A549 (cell line): ENCODE measurements around the gene UFSP2. TPM values are rescaled to one million over a fixed set of nuclear protein-coding genes. Genes with fewer than 3 reads are reported as not detected.
A peak's percentile ranks its signal among the peaks of the same experiment; 100 is the strongest.

Experiments
- ATAC-seq, 2 experiments: fragments of 200-7000 bp in 1 of 2; fragments of >200 bp in 1 of 2; cut with Nextera tagmentation in 1 of 2; cut with Tn5 transposase in 1 of 2; 3 replicates each; pipeline versions ENCODE4 v1.8.0 to v1.9.1; 2018 to 2020; ENCODE audit warnings: mild to moderate bottlenecking in 1 of 2, moderate library complexity in 1 of 2
- CTCF ChIA-PET: fragments of 300-600 bp; sonication (Branson Sonifier 250); formaldehyde crosslinking; extraction: SDS; loops from one replicate; lab custom pipeline; 2021; ENCODE audit warnings: antibody characterized with exemption, inconsistent platforms; lab: Yijun Ruan, JAX
- POLR2A ChIA-PET: fragments of 350-600 bp; formaldehyde crosslinking; extraction: SDS; loops from one replicate; lab custom pipeline; 2021; ENCODE audit warnings: antibody characterized with exemption, inconsistent platforms; lab: Yijun Ruan, JAX
- DNase-seq, 2 experiments: peaks; one replicate each; pipeline versions ENCODE4 v3.0.0 to v3.0.0-alpha.2; 2011 to 2016; ENCODE audit warnings: low read depth in 1 of 2, low spot score in 1 of 2
- FAIRE-seq: peaks from 2 replicates; lab custom pipeline; 2011; peaks lifted over from hg19 to GRCh38; lab: Jason Lieb, UNC
- H3K27ac ChIP-seq, 2 experiments: fragments of >200 bp; sonication (Bioruptor Twin); formaldehyde crosslinking; 3 replicates each; pipeline ENCODE4 v1.5.1; 2016 to 2017
- H3K4me1 ChIP-seq: fragments of >200 bp; sonication (Bioruptor Twin); formaldehyde crosslinking; 3 replicates; pipeline ENCODE4 v1.6.1; 2016
- H3K4me2 ChIP-seq: fragments of >200 bp; sonication (Bioruptor Twin); formaldehyde crosslinking; 3 replicates; pipeline ENCODE4 v1.6.1; 2016
- H3K4me3 ChIP-seq: fragments of >200 bp; sonication (Bioruptor Twin); formaldehyde crosslinking; 3 replicates; pipeline ENCODE4 v1.5.1; 2016
- H3K9me3 ChIP-seq: fragments of >200 bp; sonication (Bioruptor Twin); formaldehyde crosslinking; 3 replicates; pipeline ENCODE4 v1.6.1; 2016
- BCL3 ChIP-seq: fragments of >200 bp; sonication (Bioruptor Twin); formaldehyde crosslinking; IDR thresholded peaks from 3 replicates; pipeline ENCODE4 v1.6.1; 2016
- CEBPB ChIP-seq, 2 experiments: fragments of >200 bp in 1 of 2; sonication (Bioruptor Twin) in 1 of 2; formaldehyde crosslinking in 1 of 2; IDR thresholded peaks; 2 replicates each; pipeline ENCODE4 v1.6.1; 2012 to 2016
- CHD2 ChIP-seq: fragments of 150-350 bp; IDR thresholded peaks from 2 replicates; pipeline ENCODE4 v1.6.1; 2014; ENCODE audit warnings: low read length; ENCODE audit not compliant: partially characterized antibody
- CTCF ChIP-seq: fragments of >200 bp; sonication (Bioruptor Twin); formaldehyde crosslinking; IDR thresholded peaks from 3 replicates; pipeline ENCODE4 v1.5.1; 2016
- ELK1 ChIP-seq: fragments of 150-350 bp; IDR thresholded peaks from 2 replicates; pipeline ENCODE4 v1.6.1; 2014; ENCODE audit warnings: low read depth, mild to moderate bottlenecking, low read length
- ESRRA ChIP-seq: fragments of 150-350 bp; IDR thresholded peaks from 2 replicates; pipeline ENCODE4 v1.6.1; 2014; ENCODE audit warnings: mild to moderate bottlenecking, low read length, borderline replicate concordance
- FOSL2 ChIP-seq, 2 experiments: fragments of 450-650 bp in 1 of 2; fragments of >200 bp in 1 of 2; sonication (Bioruptor Twin) in 1 of 2; formaldehyde crosslinking; IDR thresholded peaks; 2 replicates each; pipeline versions ENCODE4 v1.5.0 to v1.6.1; 2016 to 2020; ENCODE audit warnings: mild to moderate bottlenecking in 1 of 2, moderate library complexity in 1 of 2
- HES2 ChIP-seq: fragments of >200 bp; sonication (Bioruptor Twin); formaldehyde crosslinking; IDR thresholded peaks from 2 replicates; pipeline ENCODE4 v1.6.1; 2016
- HOXA7 ChIP-seq: fragments of 250-450 bp; sonication (Bioruptor Pico); IDR thresholded peaks from 2 replicates; pipeline ENCODE4 v1.5.0; 2020; ENCODE audit warnings: mild to moderate bottlenecking, moderate library complexity
- HOXB5 ChIP-seq: fragments of 250-450 bp; sonication (Bioruptor Pico); IDR thresholded peaks from 2 replicates; pipeline ENCODE4 v1.5.0; 2020; ENCODE audit warnings: mild to moderate bottlenecking, moderate library complexity
- JUN ChIP-seq, 2 experiments: fragments of >200 bp; sonication (Bioruptor Twin); formaldehyde crosslinking; IDR thresholded peaks; 2 replicates in 1 of 2; 3 replicates in 1 of 2; pipeline ENCODE4 v1.6.1; 2016 to 2017
- MAFK ChIP-seq: fragments of 450-650 bp; IDR thresholded peaks from 2 replicates; pipeline ENCODE4 v1.6.1; 2014; ENCODE audit not compliant: partially characterized antibody
- MAZ ChIP-seq: fragments of 150-350 bp; IDR thresholded peaks from 2 replicates; pipeline ENCODE4 v1.6.1; 2014; ENCODE audit warnings: antibody characterized with exemption, low read depth, low read length, borderline replicate concordance
- PHF8 ChIP-seq: fragments of 200-600 bp; sonication (generic); IDR thresholded peaks from 2 replicates; pipeline ENCODE4 v1.6.1; 2016; ENCODE audit warnings: low read depth, mild to moderate bottlenecking, antibody characterized with exemption, moderate library complexity, borderline replicate concordance
- POLR2A ChIP-seq: IDR thresholded peaks from 2 replicates; pipeline ENCODE4 v1.6.1; 2012; ENCODE audit warnings: mild to moderate bottlenecking, low read length
- POLR2AphosphoS2 ChIP-seq: conservative IDR thresholded peaks from 2 replicates; pipeline ENCODE4 v1.6.1; 2012; ENCODE audit warnings: low read length, improper control_type of control experiment, inconsistent platforms
- RNF2 ChIP-seq: fragments of 200-600 bp; sonication (generic); IDR thresholded peaks from 2 replicates; pipeline ENCODE4 v1.6.1; 2016; ENCODE audit warnings: low read depth, mild to moderate bottlenecking, antibody characterized with exemption, moderate library complexity, borderline replicate concordance
- SMC3 ChIP-seq: fragments of >200 bp; sonication (Bioruptor Twin); formaldehyde crosslinking; IDR thresholded peaks from 3 replicates; pipeline ENCODE4 v1.6.1; 2018; ENCODE audit warnings: inconsistent platforms
- SREBF2 ChIP-seq: fragments of 450-650 bp; IDR thresholded peaks from 2 replicates; pipeline ENCODE4 v1.6.1; 2014; ENCODE audit warnings: mild to moderate bottlenecking, moderate library complexity
- TFCP2L1 ChIP-seq: fragments of 250-450 bp; sonication (Bioruptor Pico); IDR thresholded peaks from 2 replicates; pipeline ENCODE4 v1.5.0; 2021; ENCODE audit warnings: mild to moderate bottlenecking
- ZC3H11A ChIP-seq: fragments of 450-650 bp; IDR thresholded peaks from 2 replicates; pipeline ENCODE4 v1.6.1; 2014; ENCODE audit warnings: antibody characterized with exemption, mild to moderate bottlenecking
- ZFP36 ChIP-seq: fragments of 450-650 bp; IDR thresholded peaks from 2 replicates; pipeline ENCODE4 v1.6.1; 2014; ENCODE audit warnings: borderline replicate concordance; ENCODE audit not compliant: partially characterized antibody
- ZSCAN20 ChIP-seq: fragments of 250-450 bp; sonication (Bioruptor Pico); IDR thresholded peaks from 2 replicates; pipeline ENCODE4 v1.8.0; 2022; ENCODE audit warnings: mild to moderate bottlenecking, moderate library complexity
- WGBS: methylation state at CpG from one replicate; pipeline ENCODE4 v1.1.6; 2017; ENCODE audit errors: missing lambda C conversion rate; 5-methylcytosine and 5-hydroxymethylcytosine counted together
- polyA plus RNA-seq, 4 experiments: library from polyadenylated mRNA; depleted of rRNA in 3 of 4; stranded (reverse); fragments of >200 nt; fragmentation: RNase III in 1 of 4; extraction: RNeasy Plus Mini Kit Qiagen cat#74134 plus additional on column Dnase treatment in 1 of 4; gene quantifications; 2 replicates in 3 of 4; 3 replicates in 1 of 4; pipeline ENCODE4 v1.2.3, GENCODE V29; 2011 to 2017

UFSP2 gene
- polyA plus RNA-seq, 2 of the 4 experiments (the other 2 are of a cell fraction) = 15.1 to 35.7 TPM

GRCh38 chr4:185463541-185463940 lies 37.8 kb upstream of the UFSP2 start:
- ChIA-PET CTCF (no interaction called here), POLR2A (no interaction called here)
- WGBS = 85% methylated on average over 6 of the region's 6 CpGs
- ATAC-seq (no peak), DNase-seq (no peak), FAIRE-seq (no peak)
- Histone ChIP-seq H3K4me2 (no peak overlapping the region), H3K4me3 (no peak overlapping the region), H3K4me1 (no peaks in the 10 kb centered on the region), H3K27ac (no peak overlapping the region), H3K9me3 (no peaks in the 10 kb centered on the region)
- no peak for TF ChIP-seq POLR2A
- TF ChIP-seq JUN (IDR thresholded peaks at IDR 0.05) = no peak
- no peak for TF ChIP-seq BCL3
- no peak for TF ChIP-seq ZFP36
- TF ChIP-seq SMC3 = no peak
- TF ChIP-seq MAZ = no peak
- TF ChIP-seq ZC3H11A = no peak
- TF ChIP-seq RNF2 = no peak
- TF ChIP-seq PHF8 = no peak

GRCh38 chr4:185461565-185461964 lies 35.8 kb upstream of the UFSP2 start:
- WGBS = 65% methylated on average over 7 of the region's 8 CpGs
- no peak overlapping the region for H3K27ac ChIP-seq
- TF ChIP-seq ELK1 = no peak
- TF ChIP-seq HOXB5 (CRISPR knock-in tag) = no peak
- TF ChIP-seq SREBF2 = no peak
- no peak for TF ChIP-seq FOSL2 (IDR thresholded peaks at IDR 0.05)
- TF ChIP-seq FOSL2 (CRISPR knock-in tag; IDR thresholded peaks at IDR 0.05) = no peak
- no peak for TF ChIP-seq CHD2
- no peak for TF ChIP-seq HES2
- no peak for TF ChIP-seq SMC3
- no peak for TF ChIP-seq POLR2AphosphoS2
- no peak for TF ChIP-seq BCL3
- no peak for TF ChIP-seq ESRRA
- TF ChIP-seq ZSCAN20 (CRISPR knock-in tag) = no peak
- H3K9me3 ChIP-seq = no peaks in the 10 kb centered on the region
- DNase-seq = no peak
- no peak overlapping the region for H3K4me3 ChIP-seq
- no peak overlapping the region for H3K4me2 ChIP-seq
- ChIA-PET CTCF (no interaction called here), POLR2A (no interaction called here)
- H3K4me1 ChIP-seq = no peaks in the 10 kb centered on the region
- ATAC-seq = no peak
- FAIRE-seq = no peak

GRCh38 chr4:185457136-185457535 lies 31.4 kb upstream of the UFSP2 start:
- Histone ChIP-seq H3K4me1 (no peaks in the 10 kb centered on the region), H3K4me2 (no peak overlapping the region), H3K4me3 (no peak overlapping the region), H3K9me3 (no peaks in the 10 kb centered on the region), H3K27ac (no peak overlapping the region)
- no peak for FAIRE-seq
- DNase-seq = no peak
- ATAC-seq = peak in 1 of 2 experiments; percentile 51; a peak in 2 of 6 replicates
- WGBS = 35% methylated on average over 3 of the region's 3 CpGs
- CTCF ChIA-PET = no interaction called here
- TF ChIP-seq CEBPB (IDR thresholded peaks at IDR 0.05) (no peak), PHF8 (no peak), HOXA7 (CRISPR knock-in tag) (no peak), TFCP2L1 (no peak), ZFP36 (no peak), HES2 (no peak), RNF2 (no peak), MAFK (no peak), SMC3 (no peak), CTCF (no peak)
- POLR2A ChIA-PET = no interaction called here
